Heart left ventricle (tissue), 13 donors: ENCODE data around the gene HPF1.

Experiments used
- CTCF ChIP-seq, 12 donors: fragments of 200-600 bp; sonication (generic) in 4 of 12; IDR thresholded peaks; one replicate each; pipeline versions ENCODE4 v1.5.0 to v1.8.0; 2018 to 2022; ENCODE audit warnings: antibody characterized with exemption in 12 of 12, mild to moderate bottlenecking in 5 of 12
- POLR2A ChIP-seq, 2 donors: fragments of 450-650 bp; IDR thresholded peaks; one replicate each; pipeline ENCODE4 v1.6.1; 2017; ENCODE audit warnings: antibody characterized with exemption in 2 of 2, mild to moderate bottlenecking in 2 of 2, moderate library complexity in 2 of 2
- donor health status: ischemic (EF 13 %, LVEDD 7.1; RV severe dilation, severe dysfunction).
- donor health status: DM: no; HTN: yes; CAD: no.
- donor health status: DM: no; HTN: no; CAD: no.
- donor health status: ischemic (EF 25% LVEDD 6.9; RV normal size, moderate dysfunction).
- donor health status: ischemic (EF 25% LVEDD 5.7; RV mildly dilated, moderate dysfunction).
- donor health status: ischemic (EF 35%, LVEDD 5.7; RV mildly dilated, moderate dysfunction).
- donor health status: nonischemic (EF 11% LVEDD 7.7; RV severe dilation, severe dysfunction).
- donor health status: DM: yes; HTN: yes; CAD: no.
- donor health status: PGD.
- donor health status: ischemic (EF 29% LVEDD 5.4; RV normal size, mild dysfunction).
- donor health status: nonischemic (EF 23%, LVEDD 6.1; RV moderate dilation, normal function).

- TF ChIP-seq CTCF (IDR thresholded peaks at IDR 0.05) (no peak), POLR2A (IDR thresholded peaks at IDR 0.05) (no peak)
Measured at GRCh38 chr4:169682372-169683047, 75.2 kb downstream of the HPF1 start.
